CD4-positive, alpha-beta T cell treated with Interleukin-2 at 100 ng/mL for 4 hours (primary cell): ENCODE measurements around the gene C19orf53.

Experiments
- DNase-seq: peaks from one replicate; pipeline ENCODE4 v3.0.0-alpha.2; 2020; ENCODE audit warnings: low spot score

Gene C19orf53

GRCh38 chr19:13796301-13797057, 22.2 kb downstream of the C19orf53 start:
- no peak for DNase-seq

DNA sequence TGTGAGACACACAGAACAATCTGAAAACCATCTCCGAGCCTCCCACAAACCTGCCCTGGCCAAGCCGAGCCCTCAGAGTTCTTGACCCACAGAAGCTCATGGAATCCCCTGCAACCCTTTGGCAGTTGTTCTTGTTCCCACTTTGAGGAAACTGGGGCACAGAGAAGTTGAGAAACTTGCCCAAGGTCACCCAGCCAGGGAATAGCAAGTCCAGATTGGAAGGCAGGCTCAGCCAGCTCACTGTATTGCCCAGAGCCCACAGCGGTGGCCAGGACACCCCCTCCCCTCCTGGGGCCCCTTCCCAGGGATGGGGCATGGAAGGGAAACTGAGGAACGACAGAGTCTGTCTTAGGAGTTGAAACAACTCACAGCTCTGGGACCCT, 22.8 kb downstream of the C19orf53 start:
- no peak for DNase-seq

DNA sequence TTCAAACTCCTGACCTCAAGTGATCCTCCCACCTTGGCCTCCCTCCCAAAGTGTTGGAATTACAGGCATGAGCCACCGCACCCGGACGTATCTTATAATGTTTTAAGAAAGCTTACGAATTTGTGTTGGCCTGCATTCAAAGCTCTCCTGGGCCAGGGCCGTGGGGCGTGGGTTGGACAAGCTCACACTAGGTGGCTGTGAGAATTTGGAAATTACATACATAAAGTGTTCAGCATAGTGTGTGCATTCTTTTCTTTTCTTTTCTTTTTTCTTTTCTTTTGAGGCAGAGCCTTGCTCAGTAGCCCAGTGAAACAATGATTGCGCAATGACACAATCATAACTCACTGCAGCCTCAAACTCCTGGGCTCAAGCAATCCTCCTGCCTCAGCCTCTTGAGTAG, 23.6 kb downstream of the C19orf53 start:
- DNase-seq: no peak

GRCh38 chr19:13799669-13800068, 25.4 kb downstream of the C19orf53 start:
- DNase-seq: no peak

GRCh38 chr19:13803038-13803437, 28.8 kb downstream of the C19orf53 start:
- DNase-seq: no peak

DNA sequence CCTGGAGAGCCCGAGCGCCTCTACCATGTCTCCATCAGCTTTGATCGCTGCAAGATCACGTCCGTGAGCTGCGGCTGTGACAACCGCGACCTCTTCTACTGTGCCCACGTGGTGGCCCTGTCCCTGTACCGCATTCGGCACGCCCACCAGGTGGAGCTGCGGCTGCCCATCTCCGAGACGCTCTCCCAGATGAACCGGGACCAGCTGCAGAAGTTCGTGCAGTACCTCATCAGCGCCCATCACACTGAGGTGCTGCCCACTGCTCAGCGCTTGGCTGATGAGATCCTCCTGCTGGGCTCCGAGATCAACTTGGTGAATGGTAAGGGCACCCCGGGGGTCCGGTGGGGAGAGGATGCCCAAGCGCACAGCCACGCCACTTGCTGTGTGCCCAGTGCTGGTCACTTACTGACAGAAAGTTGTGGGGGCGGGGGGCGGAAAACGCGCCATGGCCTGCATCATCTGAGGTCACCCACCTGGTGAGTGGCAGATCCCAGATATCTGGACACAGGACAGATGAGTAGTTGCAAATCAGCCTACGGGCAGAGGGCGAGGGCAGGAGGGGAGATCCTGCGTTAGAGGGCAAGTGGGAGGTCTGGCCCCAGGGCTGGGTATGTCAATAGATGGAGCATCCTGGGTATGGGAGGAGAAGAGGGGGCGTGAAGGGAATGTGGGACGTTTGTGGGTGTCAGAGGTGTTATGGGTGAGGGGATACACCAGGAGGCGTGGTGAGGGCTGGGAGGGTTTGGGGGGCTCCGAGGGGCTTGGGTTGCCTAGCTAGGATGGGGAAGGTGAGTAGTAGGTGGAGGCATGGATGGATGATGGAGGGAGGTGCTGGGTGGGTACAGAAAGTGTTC, 30.8 kb downstream of the C19orf53 start:
- DNase-seq: no peak

GRCh38 chr19:13806728-13807127, 32.5 kb downstream of the C19orf53 start:
- DNase-seq: no peak

DNA sequence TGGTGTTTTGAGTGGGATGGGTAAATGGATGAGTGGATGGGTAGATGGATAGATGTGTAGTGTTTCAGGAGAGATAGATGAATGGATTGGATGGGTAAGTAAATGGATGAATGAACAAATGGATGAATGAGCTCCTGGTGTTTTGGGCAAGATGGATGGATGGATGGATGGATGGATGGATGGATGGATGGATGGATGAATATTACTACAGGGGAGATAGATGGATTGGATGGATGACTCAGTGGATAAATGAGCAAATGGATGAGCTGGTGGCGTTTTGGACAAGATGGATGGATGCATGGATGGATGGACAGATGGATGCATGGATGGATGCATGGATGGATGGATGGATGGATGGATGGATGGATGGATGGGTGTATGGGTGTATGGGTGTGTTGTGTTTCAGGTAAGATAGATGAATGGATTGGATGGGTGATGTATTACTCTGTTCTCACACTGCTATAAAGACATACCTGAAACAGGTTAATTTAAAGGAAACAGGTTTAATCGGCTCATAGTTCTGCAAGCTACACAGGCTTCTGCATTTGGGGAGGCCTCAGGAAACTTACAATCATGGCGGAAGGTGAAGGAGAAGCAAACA, 33.3 kb downstream of the C19orf53 start:
- DNase-seq: no peak

GRCh38 chr19:13808856-13809255, 34.6 kb downstream of the C19orf53 start:
- DNase-seq: no peak

- no peak for DNase-seq
Observed at GRCh38 chr19:13812544-13812943, 38.3 kb downstream of the C19orf53 start.

- DNase-seq: no peak
Observed at GRCh38 chr19:13813147-13813546, 38.9 kb downstream of the C19orf53 start.

DNA sequence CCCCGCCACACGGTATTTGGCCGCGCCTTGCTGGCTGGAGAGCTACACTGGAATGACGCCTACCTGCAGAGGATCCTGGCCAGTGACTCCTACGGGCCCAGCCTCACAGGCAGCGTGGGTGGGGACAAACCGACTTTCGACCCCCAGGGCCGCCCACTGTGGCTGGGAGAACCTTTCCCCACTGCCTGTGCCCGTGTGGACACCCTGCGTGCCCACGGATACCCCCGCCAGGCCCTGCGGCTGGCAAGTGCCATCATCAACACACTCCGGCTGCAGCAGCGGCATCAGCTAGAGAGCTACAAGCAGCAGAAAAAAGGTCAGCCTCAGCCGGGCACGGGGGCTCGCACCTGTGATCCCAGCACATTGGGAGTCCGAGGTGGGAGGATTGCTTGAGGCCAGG, 40.3 kb downstream of the C19orf53 start:
- DNase-seq: no peak

DNA sequence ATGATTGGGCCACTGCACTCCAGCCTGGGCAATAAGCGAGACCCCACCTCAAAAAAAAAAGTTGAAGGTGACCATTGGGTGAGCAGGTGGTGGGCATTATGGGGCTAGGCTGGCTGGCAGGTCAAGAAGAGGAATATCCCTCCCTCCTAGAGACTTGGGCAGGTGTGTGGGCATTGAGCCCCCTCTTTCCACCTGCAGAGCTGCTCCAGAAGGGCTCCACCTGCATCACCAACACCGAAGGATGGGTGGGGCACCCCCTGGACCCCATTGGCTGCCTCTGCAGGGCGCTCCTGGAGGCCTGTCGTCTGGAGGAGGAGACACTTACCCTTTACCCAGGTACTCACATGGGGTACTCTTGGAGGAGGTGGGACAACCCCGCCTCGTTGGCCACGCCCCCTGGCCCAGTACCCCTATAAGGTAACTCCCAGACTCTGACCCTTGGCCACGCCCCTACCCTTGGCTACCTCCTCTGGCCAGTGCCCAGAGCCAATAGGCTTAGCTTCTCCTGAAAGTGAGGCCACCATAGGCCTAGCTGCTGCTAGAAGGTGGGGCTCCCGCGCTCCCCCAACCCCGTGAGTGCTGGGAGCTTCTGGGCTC, 42.9 kb downstream of the C19orf53 start:
- DNase-seq: no peak

- no peak for DNase-seq
Observed at GRCh38 chr19:13817615-13818371, 43.5 kb downstream of the C19orf53 start.

- no peak for DNase-seq
Observed at GRCh38 chr19:13819238-13819637, 45.0 kb downstream of the C19orf53 start.

DNA sequence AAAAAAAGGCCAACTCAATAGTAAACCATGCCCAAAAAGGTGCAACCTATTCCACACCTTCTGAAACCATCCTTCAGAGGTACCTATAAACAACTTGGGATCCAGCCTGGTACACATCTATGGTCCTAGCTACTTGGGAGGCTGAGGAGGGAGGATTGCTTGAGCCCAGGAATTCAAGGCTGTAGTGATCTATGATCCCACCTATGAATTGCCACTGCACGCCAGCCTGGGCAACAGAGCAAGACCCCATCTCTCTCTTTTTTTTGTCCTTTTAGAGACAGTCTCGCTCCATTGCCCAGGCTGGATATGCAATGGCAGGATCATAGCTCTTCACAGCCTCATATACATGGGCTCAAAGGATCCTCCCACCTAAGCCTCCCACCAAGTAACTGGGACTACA, 47.0 kb downstream of the C19orf53 start:
- DNase-seq: no peak

DNA sequence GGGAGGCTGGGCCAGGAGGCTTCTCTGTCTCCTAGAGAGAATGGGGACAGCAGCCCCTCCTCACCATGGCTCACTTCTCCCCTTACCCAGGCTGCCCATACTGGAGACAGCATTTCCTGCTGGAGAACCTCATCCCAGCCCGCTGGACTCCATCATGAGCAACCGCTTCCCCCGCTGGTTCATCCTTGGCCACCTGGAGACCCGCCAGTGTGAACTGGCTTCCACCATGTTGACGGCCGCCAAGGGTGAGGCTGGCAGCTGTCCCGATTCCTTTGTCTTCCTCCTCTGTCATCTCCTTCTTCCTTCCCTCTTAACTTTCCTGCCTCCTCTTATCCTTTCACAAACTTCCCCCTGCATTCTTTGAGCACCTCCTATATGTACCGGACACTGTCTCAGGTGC, 49.0 kb downstream of the C19orf53 start:
- no peak for DNase-seq

- no peak for DNase-seq
Observed at GRCh38 chr19:13823901-13824300, 49.6 kb downstream of the C19orf53 start.

DNA sequence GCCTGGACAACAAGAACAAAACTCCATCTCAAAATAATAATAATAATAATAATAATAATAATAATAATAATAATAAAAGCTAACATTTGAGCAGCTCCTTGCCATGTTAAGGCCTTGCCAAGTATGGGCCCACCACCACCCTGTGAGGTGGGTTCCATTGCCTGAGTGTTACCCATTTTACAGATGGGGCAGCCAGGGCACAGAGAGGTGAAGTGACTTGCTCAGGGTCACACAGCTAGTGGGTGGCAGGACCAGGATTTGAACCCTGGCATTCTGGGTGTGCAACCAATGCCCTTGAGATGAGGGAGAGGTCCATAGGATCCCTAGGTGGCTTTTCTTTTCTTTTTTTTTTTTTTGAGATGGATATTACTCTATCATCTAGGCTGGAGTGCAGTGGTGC, 50.4 kb downstream of the C19orf53 start:
- no peak for DNase-seq

GRCh38 chr19:13825489-13826441, 51.5 kb downstream of the C19orf53 start:
- no peak for DNase-seq
